Measurements from ENCODE around the gene SLIRP.

- TF ChIP-seq CTCF (conservative IDR thresholded peaks at IDR 0.05 in 1 of 2, IDR thresholded peaks at IDR 0.05 in 1 of 2; ENCODE audit: low read depth in 1 of 2, low read length in 2 of 2) (no peak), EZH2 (IDR thresholded peaks at IDR 0.05; ENCODE audit: low read length, missing control alignments) (no peak)
These were observed 7.0 kb downstream of the SLIRP start for GRCh38 chr14:77714926-77715325.
